Activated CD4-positive, alpha-beta T cell treated with anti-CD3 and anti-CD28 coated beads, Interleukin-2, amount 10 ng/mL, durations not matched to agents 7 days and 5 days (primary cell): ENCODE measurements around the gene GRIN2D. TPM values are rescaled to one million over a fixed set of nuclear protein-coding genes. Genes with fewer than 3 reads are reported as not detected.

Source experiments
- CTCF ChIA-PET: fragments of 350-600 bp; sonication (Branson Sonifier 250); formaldehyde crosslinking; loops from one replicate; lab custom pipeline; 2021; ENCODE audit warnings: antibody characterized with exemption; lab: Charles Lee
- POLR2A ChIA-PET: fragments of 350-600 bp; sonication (Branson Sonifier 250); formaldehyde crosslinking; loops from one replicate; lab custom pipeline; 2021; ENCODE audit warnings: antibody characterized with exemption; lab: Charles Lee
- DNase-seq: peaks from one replicate; pipeline ENCODE4 v3.0.0-alpha.2; 2020
- H3K27ac Mint-ChIP-seq: one replicate; pipeline ENCODE4 v1.8.0; 2021; ENCODE audit warnings: mild to moderate bottlenecking, moderate library complexity, mixed read lengths
- H3K27me3 Mint-ChIP-seq: one replicate; pipeline ENCODE4 v1.8.0; 2021; ENCODE audit warnings: mixed read lengths
- H3K36me3 Mint-ChIP-seq: one replicate; pipeline ENCODE4 v1.8.0; 2021; ENCODE audit warnings: low read depth, mixed read lengths
- H3K4me1 Mint-ChIP-seq: one replicate; pipeline ENCODE4 v1.8.0; 2021; ENCODE audit warnings: mixed read lengths
- H3K4me3 Mint-ChIP-seq: one replicate; pipeline ENCODE4 v1.8.0; 2021; ENCODE audit warnings: mild to moderate bottlenecking, moderate library complexity, mixed read lengths
- H3K9me3 Mint-ChIP-seq: one replicate; pipeline ENCODE4 v1.8.0; 2021; ENCODE audit warnings: mixed read lengths
- total RNA-seq, 2 experiments: library from RNA; stranded (reverse); gene quantifications; one replicate each; pipeline ENCODE4 v1.2.3, GENCODE V29; 2021

GRIN2D gene
- total RNA-seq, result under 1 TPM; 0.04 to 0.20 TPM

DNA sequence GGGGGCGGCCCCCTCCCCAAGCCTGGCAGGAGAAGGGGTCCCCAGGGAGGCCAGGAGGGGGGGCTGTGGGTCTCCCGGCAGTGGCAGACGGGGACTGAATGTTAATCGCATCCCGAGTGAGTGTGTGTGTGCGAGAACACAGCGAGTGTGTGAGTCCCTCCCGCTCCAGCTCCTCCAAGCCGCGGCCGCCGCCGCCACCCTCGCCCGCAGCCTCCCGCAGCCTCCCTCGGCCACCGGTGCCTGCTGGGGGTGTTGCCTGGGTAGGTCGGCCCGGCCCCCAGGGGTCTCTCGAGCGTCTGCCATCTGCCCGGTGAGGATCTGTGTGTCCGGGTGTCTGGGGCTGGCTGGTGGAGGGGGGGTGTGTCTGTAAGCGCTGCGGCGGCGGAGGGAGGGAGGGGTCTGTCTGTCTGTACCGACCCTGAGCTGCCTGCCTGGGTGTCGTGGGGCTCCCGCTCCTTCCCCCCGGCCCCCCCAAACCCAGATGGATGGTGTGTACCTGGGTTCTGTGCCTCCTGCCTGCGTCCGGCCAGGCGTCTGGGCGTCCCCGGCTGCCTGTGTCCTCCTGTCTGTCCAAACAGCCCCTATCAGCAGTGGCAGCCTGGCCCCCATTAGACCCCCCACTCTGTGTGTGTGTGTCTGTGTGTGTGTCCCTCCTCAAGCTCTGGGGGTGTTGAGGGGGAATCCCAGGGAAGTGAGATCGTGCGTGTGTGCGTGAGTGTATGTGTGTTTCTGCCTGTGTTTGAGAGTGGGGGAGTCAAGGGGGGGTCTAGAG lies at the start of gene GRIN2D:
TSS of gene GRIN2D (plus strand) at position 110 of the 772 bp plus-strand sequence. CDS start 4,725 bp downstream, outside the sequence.
- ChIA-PET CTCF (interaction anchor here (0.6 to 1.1 kb wide), 3 partner anchors 10 to 235 kb away, joined by 3 read pairs; no protein-coding TSS in a partner anchor), POLR2A (no interaction called here)
- Mint-ChIP-seq H3K36me3 (peaks cover 2% of the 10 kb centered on the region), H3K9me3 (no peaks in the 10 kb centered on the region), H3K4me3 (peak within 1 kb of the TSS; percentile 30), H3K4me1 (peaks cover 32% of the 10 kb centered on the region), H3K27ac (no peak within 1 kb of the TSS), H3K27me3 (peaks cover 55% of the 10 kb centered on the region)
- DNase-seq, result no peak

DNA sequence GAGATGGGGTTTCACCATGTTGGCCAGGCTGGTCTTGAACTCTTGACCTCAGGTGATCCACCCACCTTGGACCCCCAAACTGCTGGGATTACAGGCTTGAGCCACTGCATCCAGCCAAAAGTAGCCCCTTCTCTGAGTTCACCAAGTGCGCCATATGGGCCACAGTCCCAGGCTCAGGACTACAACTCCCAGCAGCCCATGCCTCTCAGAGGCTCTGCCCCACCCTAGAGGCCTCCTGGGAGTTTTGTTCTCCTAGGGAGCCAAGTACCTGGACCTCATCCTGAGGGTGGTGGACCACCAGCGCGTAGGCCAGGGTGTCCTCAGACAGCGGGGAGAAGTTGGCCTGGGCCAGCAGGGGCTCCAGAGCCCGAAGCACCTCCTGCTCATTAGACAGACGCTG lies 48.6 kb upstream of the GRIN2D start:
- no peak for DNase-seq
- Mint-ChIP-seq H3K4me1 (peaks cover 3% of the 10 kb centered on the region), H3K4me3 (no peak overlapping the region), H3K27ac (no peak overlapping the region), H3K36me3 (peaks cover 6% of the 10 kb centered on the region), H3K9me3 (no peaks in the 10 kb centered on the region), H3K27me3 (no peaks in the 10 kb centered on the region)
- CTCF ChIA-PET, result no interaction called here
- POLR2A ChIA-PET, result no interaction called here

DNA sequence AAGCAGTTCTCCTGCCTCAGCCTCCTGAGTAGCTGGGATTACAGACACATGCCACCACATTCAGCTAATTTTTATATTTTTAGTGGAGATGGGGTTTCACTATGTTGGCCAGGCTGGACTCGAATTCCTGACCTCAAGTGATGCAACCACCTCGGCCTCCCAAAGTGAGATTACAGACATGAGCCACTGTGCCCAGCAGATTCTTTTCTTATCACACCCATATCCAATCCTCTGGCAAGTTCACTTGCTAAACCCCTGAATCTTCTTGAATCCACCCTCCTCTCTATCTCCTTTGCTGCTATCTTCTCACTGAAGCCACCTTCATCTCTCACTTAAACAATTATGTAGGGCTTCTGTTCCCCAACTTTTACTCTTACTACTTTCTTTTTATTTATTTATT lies 47.3 kb upstream of the GRIN2D start:
- no peak overlapping the region for H3K27ac Mint-ChIP-seq
- ChIA-PET CTCF (interaction anchor here (0.9 to 4.0 kb wide), 3 partner anchors 12 to 25 kb away, joined by 3 to 17 read pairs (median 3); no protein-coding TSS in a partner anchor), POLR2A (no interaction called here)
- H3K4me1 Mint-ChIP-seq, result peaks cover 4% of the 10 kb centered on the region
- DNase-seq, result no peak
- no peak overlapping the region for H3K4me3 Mint-ChIP-seq
- H3K27me3 Mint-ChIP-seq, result no peaks in the 10 kb centered on the region
- H3K36me3 Mint-ChIP-seq, result peaks cover 6% of the 10 kb centered on the region
- no peaks in the 10 kb centered on the region for H3K9me3 Mint-ChIP-seq

DNA sequence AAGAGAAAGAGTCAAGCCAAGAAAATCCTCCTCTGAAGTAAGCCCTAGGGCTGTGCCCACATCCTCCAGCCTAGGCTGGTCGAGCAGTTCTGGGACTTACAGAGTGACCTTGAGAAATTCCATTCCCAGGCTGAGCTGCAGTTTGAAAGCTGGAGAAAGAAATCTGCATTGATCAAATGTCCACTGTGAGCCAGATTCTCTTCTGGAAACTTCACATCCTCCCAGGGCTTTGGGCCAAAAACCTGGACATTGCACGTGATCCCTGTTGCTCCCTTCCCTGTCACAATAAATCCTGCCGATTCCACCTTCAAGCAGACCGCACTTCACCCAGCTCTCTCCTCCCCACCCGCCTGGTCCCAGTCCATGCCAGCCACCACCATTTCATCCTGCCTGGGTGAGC lies 45.4 kb upstream of the GRIN2D start:
- no peak overlapping the region for H3K27ac Mint-ChIP-seq
- no peaks in the 10 kb centered on the region for H3K9me3 Mint-ChIP-seq
- CTCF ChIA-PET, result interaction anchor here (0.6 to 4.0 kb wide), 4 partner anchors 14 to 885 kb away, joined by 3 to 17 read pairs (median 4); no protein-coding TSS in a partner anchor
- H3K4me3 Mint-ChIP-seq, result no peak overlapping the region
- POLR2A ChIA-PET, result no interaction called here
- peaks cover 6% of the 10 kb centered on the region for H3K36me3 Mint-ChIP-seq
- no peaks in the 10 kb centered on the region for H3K27me3 Mint-ChIP-seq
- no peak for DNase-seq
- peaks cover 9% of the 10 kb centered on the region for H3K4me1 Mint-ChIP-seq

DNA sequence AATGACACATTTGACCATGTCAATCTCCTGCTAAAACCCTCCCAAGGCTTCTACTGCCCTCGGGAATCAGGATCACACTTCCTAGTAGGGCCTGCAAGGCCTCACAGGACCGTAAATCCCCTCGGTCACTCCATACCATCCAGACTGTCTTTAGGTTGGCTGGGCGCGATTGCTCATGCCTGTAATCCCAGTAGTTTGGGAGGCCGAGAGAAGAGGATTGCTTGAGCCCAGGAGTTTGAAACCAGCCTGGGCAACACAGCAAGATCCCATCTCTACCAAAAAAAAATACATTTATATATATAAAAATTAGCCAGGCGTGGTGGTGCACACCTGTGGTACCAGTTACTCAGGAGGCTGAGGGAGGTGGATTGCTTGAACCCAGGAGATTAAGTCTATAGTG lies 44.7 kb upstream of the GRIN2D start:
- Mint-ChIP-seq H3K4me3 (no peak overlapping the region), H3K9me3 (no peaks in the 10 kb centered on the region), H3K27me3 (no peaks in the 10 kb centered on the region), H3K27ac (no peak overlapping the region), H3K36me3 (peaks cover 6% of the 10 kb centered on the region), H3K4me1 (peaks cover 9% of the 10 kb centered on the region)
- DNase-seq, result no peak
- ChIA-PET CTCF (interaction anchor here (4.0 kb wide), 1 partner anchor 15 kb away, joined by 17 read pairs; no protein-coding TSS in a partner anchor), POLR2A (no interaction called here)

DNA sequence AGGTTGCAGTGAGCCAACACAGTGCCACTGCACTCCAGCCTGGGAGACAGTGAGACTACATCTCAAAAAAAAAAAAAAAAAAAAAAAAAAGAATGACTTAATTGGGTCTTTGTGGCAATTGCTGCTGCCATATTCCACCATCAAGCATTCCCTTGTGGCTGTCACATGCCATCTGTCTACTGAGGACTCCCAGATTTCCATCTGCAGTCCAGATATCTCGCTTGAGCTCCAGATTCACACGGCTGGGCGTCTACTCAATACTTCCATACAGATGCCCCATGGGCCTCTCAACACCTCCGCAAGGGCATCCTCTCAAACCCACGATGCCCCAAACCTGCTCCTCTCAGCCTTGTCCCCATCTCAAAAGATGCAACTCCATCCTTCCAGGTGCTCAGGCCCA lies 42.6 kb upstream of the GRIN2D start:
- ChIA-PET CTCF (interaction anchor here (0.6 to 2.4 kb wide), 7 partner anchors 10 to 157 kb away, joined by 3 to 13 read pairs (median 6); partner anchors contain the start of genes SYNGR4 and TMEM143), POLR2A (no interaction called here)
- H3K4me3 Mint-ChIP-seq, result no peak overlapping the region
- no peak for DNase-seq
- no peak overlapping the region for H3K27ac Mint-ChIP-seq
- no peaks in the 10 kb centered on the region for H3K27me3 Mint-ChIP-seq
- H3K36me3 Mint-ChIP-seq, result peaks cover 8% of the 10 kb centered on the region
- no peaks in the 10 kb centered on the region for H3K9me3 Mint-ChIP-seq
- peaks cover 9% of the 10 kb centered on the region for H3K4me1 Mint-ChIP-seq

DNA sequence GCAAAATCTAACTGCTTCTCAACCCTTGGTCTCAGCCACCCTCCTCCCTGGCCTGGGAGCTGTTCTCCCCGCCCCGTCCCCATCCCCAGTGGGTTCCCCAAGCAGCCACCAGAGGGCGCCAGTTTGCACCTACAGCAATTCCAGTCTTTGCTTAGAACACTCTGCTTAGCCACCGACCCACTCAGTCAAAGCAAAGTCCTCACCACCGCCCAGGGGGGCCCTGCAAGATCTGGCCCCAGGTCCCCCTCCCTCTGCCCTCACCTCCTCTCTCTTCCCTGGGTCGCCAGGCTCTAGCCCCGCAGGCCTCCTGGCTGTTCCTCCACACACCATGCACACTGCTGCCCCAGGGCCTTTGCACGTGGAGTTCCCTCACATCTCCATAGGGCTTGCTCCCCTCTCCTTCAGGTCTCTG lies 42.1 kb upstream of the GRIN2D start:
- no peaks in the 10 kb centered on the region for H3K9me3 Mint-ChIP-seq
- no peaks in the 10 kb centered on the region for H3K27me3 Mint-ChIP-seq
- no peak overlapping the region for H3K4me3 Mint-ChIP-seq
- peak; percentile 86 for DNase-seq
- CTCF ChIA-PET, result interaction anchor here (0.6 to 2.4 kb wide), 7 partner anchors 11 to 157 kb away, joined by 3 to 13 read pairs (median 6); partner anchors contain the start of genes SYNGR4 and TMEM143
- H3K27ac Mint-ChIP-seq, result no peak overlapping the region
- peaks cover 9% of the 10 kb centered on the region for H3K4me1 Mint-ChIP-seq
- POLR2A ChIA-PET, result no interaction called here
- peaks cover 8% of the 10 kb centered on the region for H3K36me3 Mint-ChIP-seq

DNA sequence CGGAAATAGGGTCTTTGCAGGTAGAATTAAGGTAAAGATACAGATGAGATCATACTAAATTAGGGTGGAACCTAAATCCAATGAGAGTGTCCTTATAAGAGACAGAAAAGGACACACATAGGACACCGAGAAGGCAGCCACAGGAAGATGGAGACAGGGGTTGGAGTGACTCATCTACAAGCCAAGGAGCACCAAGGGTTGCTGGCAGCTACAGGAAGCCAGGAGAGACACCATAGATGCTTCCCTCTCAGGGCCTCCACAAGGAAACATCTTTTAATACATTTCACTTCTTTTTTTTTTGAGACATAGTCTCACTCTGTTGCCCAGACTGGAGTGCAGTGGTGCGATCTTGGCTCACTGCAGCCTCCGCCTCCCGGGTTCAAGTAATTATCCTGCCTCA lies 39.8 kb upstream of the GRIN2D start:
- DNase-seq, result no peak
- Mint-ChIP-seq H3K9me3 (no peaks in the 10 kb centered on the region), H3K4me1 (peaks cover 6% of the 10 kb centered on the region), H3K27ac (no peak overlapping the region), H3K27me3 (no peaks in the 10 kb centered on the region), H3K36me3 (peaks cover 2% of the 10 kb centered on the region), H3K4me3 (no peak overlapping the region)
- POLR2A ChIA-PET, result no interaction called here
- CTCF ChIA-PET, result interaction anchor here (0.6 to 0.9 kb wide), 2 partner anchors 21 to 218 kb away, joined by 3 read pairs; no protein-coding TSS in a partner anchor

DNA sequence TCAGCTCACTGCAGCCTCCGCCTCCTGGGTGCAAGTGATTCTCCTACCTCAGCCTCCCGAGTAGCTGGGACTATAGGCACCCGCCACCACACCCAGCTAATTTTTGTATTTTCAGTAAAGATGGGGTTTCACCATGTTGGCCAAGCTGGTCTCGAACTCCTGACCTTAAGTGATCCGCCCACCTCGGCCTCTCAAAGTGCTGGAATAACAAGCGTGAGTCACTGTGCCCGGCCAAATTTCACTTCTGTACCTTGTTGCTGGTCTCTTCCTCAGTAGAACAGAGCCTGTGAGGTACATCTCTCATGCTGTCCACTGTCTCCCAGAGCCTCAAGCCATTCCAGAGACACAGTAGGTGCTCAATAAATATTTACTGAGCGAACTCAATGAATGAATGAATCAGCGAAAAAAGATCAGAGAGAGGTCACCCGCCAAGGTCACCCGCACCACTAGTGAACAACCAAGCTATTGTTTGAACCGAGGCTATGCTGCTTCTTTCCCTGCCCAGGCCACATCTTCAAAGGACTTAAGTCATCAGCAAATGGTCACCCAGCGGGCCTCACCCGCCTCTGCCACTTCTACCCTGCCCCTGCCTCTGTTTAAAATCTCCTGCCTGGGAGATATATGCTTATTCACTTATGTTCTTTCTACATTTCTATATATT lies 39.0 kb upstream of the GRIN2D start:
- H3K36me3 Mint-ChIP-seq, result peaks cover 2% of the 10 kb centered on the region
- no peaks in the 10 kb centered on the region for H3K27me3 Mint-ChIP-seq
- H3K27ac Mint-ChIP-seq, result no peak overlapping the region
- no peak for DNase-seq
- H3K4me3 Mint-ChIP-seq, result no peak overlapping the region
- ChIA-PET CTCF (interaction anchor here (0.9 kb wide), 1 partner anchor 21 kb away, joined by 3 read pairs; no protein-coding TSS in a partner anchor), POLR2A (no interaction called here)
- H3K4me1 Mint-ChIP-seq, result peaks cover 6% of the 10 kb centered on the region
- no peaks in the 10 kb centered on the region for H3K9me3 Mint-ChIP-seq

DNA sequence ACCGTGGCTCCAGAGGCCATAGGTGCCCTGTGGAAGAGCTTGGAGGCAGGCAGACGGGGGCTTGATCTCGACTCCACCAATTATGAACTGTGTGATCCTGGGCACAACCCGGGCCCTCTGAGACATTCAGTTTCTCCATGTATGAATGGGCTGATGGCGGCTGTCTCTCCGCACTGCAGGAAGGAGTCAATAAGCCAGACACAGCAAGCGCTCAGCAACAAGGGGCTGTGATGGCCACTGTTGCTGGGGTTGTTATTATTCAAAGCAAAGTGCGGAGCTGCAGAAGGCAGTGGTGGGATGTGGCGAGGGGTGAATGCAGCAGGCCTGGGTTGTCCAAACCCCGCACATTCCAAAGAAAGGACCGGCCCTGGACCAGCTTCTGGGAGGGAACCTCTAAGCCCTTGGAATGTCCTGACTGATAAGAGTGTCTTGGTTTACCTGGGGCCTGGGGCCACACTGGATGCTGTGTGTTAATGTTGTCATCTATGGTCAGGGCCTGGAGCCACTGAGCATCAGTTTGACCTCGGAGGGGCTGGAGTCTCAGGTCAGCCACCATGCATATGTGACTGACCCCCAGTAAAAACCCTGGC lies 38.0 kb upstream of the GRIN2D start:
- ChIA-PET CTCF (no interaction called here), POLR2A (no interaction called here)
- Mint-ChIP-seq H3K36me3 (peaks cover 2% of the 10 kb centered on the region), H3K4me1 (peaks cover 6% of the 10 kb centered on the region), H3K27me3 (no peaks in the 10 kb centered on the region), H3K4me3 (no peak overlapping the region), H3K9me3 (no peaks in the 10 kb centered on the region), H3K27ac (no peak overlapping the region)
- DNase-seq, result no peak

DNA sequence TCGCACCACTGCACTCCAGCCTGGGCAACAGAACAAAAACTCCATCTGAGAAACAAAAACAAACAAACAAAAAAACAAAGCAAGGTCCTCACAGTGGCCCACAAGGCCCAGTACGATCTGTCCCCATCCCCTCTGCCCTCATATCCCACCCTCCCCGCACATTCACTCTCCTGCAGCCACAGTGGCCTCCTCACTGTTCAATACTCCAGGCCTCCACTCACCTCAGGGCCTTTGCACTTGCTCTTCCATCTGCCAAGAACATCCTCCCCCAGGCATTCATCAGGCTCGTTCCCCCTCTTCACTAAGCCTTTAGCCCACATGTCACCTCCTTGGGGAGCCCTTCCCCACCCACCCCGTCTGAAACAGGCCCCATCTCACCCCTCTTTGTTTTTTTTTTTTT lies 34.3 kb upstream of the GRIN2D start:
- H3K9me3 Mint-ChIP-seq, result no peaks in the 10 kb centered on the region
- H3K27ac Mint-ChIP-seq, result no peak overlapping the region
- CTCF ChIA-PET, result interaction anchor here (3.1 kb wide), 1 partner anchor 25 kb away, joined by 11 read pairs; no protein-coding TSS in a partner anchor
- peaks cover 12% of the 10 kb centered on the region for H3K4me1 Mint-ChIP-seq
- H3K36me3 Mint-ChIP-seq, result peaks cover 11% of the 10 kb centered on the region
- H3K27me3 Mint-ChIP-seq, result no peaks in the 10 kb centered on the region
- H3K4me3 Mint-ChIP-seq, result no peak overlapping the region
- POLR2A ChIA-PET, result no interaction called here
- no peak for DNase-seq

DNA sequence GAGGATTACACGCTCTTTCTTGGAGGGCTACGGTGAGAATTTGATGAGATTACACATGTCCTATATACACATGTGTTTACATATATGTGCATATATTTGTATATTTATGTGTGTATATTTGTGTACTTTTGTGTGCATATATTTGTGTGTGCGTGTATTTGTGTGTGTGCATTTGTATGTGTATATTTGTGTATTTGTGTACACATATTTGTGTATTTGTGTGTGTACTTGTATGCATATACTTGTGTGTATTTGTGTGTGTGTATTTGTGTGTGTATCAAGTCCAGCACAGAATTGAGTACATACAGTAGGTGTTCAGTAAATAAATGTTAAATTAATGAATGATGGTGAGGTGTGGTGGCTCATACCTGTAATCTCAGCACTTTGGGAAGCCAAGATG lies 31.6 kb upstream of the GRIN2D start:
- no peak overlapping the region for H3K4me3 Mint-ChIP-seq
- no peaks in the 10 kb centered on the region for H3K9me3 Mint-ChIP-seq
- DNase-seq, result no peak
- H3K27ac Mint-ChIP-seq, result peak overlapping the region; percentile 58
- peaks cover 20% of the 10 kb centered on the region for H3K4me1 Mint-ChIP-seq
- POLR2A ChIA-PET, result no interaction called here
- peaks cover 9% of the 10 kb centered on the region for H3K36me3 Mint-ChIP-seq
- H3K27me3 Mint-ChIP-seq, result no peaks in the 10 kb centered on the region
- CTCF ChIA-PET, result interaction anchor here (1.1 to 1.8 kb wide), 4 partner anchors 12 to 128 kb away, joined by 3 to 13 read pairs (median 6); no protein-coding TSS in a partner anchor
